NCI-H1105 treated with DMSO at 0.1 percent for 48 hours (cell line): Measurements from ENCODE around the gene GMIP.
"Not testable (repeated sequence)": the region's sequence is repeated elsewhere in the genome, so short reads cannot be mapped to it uniquely, and the experiment has no call there.

Experiments
- DNase-seq: peaks from one replicate; lab custom pipeline; 2025; lab: John Stamatoyannopoulos, UW

Gene GMIP

GRCh38 chr19:19634516-19635312 lies 8.7 kb downstream of the GMIP start:
- DNase-seq = no peak

DNA sequence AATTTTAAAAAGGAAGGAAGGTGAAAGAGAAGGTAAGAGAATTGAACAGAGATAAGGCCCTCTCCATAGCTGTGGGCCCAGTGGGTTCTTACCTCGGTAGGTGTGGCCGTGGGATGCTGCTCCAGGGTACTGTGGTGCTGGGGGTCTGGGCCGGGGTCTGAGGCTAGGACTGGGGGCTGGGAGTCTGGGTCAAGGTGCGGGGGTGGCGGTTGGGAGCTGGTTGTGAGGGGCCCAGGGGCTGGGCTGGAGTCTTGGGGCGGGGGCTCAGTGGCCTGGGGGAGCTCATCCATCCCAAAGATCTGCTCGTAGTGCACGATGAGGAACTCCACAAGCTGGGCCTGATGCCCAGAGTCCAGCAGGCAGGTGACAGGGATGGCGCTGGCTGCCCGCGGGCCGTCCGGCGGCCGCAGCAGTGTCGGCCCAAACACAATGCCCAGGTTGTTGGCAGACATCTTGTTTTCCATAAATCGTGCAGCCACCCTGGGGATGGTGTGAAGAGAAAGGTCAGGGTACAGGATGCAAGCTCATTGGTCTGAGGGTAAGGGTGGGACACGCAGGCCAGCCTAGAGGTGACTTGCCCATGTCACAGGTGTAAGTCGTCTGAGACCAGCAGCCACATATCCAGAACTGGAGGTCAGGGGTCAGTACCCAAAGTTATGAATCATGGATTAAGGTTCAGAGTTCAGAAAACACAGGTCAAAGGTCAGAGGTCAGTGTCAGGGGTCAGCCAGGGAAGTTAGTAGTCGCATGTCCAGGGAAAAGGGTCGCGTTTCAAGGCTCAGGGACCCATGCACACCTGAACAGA lies 9.5 kb downstream of the GMIP start:
- no peak for DNase-seq

DNA sequence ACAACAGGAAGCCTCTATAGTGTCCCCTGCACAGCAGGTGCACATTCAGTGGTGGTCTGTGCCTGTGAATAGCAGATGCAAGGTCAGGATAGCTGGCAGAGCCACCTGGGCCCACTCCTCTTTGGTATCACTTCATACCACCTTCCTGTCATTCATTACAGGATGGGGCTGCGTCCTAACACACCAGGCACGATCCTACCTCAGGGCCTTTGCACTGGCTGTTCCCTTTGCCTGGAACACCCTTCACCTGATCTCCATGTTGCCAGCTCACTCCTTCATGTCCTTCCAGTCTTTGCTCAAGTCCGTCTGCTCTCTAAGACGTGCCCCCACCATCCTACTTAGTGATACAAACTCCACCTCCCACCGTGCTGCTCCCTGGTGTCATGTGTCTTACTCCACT lies 10.8 kb downstream of the GMIP start:
- DNase-seq = no peak

DNA sequence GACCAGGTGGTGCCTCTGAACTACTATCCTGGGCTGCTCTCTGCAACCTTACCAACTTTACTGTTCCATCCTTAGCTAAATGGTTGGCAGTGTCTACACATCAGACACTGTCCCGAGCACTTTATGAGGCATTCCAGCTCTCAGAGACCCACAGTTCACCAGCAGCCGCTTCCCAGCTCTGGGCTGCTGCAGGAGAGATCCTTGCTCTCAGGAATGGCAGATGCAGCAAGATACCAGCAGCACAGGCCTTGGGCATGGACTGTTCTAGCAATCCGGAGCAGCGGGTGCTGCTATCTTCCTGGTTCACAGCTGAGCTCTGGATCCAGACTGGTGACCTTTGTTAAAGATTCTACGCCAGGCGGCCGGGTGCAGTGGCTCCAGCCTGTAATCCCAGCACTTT lies 12.1 kb downstream of the GMIP start:
- DNase-seq = no peak

- DNase-seq = no peak
Observed at GRCh38 chr19:19630426-19630825, 13.0 kb downstream of the GMIP start.

GRCh38 chr19:19630062-19630414 lies 13.4 kb downstream of the GMIP start:
- DNase-seq = no peak

DNA sequence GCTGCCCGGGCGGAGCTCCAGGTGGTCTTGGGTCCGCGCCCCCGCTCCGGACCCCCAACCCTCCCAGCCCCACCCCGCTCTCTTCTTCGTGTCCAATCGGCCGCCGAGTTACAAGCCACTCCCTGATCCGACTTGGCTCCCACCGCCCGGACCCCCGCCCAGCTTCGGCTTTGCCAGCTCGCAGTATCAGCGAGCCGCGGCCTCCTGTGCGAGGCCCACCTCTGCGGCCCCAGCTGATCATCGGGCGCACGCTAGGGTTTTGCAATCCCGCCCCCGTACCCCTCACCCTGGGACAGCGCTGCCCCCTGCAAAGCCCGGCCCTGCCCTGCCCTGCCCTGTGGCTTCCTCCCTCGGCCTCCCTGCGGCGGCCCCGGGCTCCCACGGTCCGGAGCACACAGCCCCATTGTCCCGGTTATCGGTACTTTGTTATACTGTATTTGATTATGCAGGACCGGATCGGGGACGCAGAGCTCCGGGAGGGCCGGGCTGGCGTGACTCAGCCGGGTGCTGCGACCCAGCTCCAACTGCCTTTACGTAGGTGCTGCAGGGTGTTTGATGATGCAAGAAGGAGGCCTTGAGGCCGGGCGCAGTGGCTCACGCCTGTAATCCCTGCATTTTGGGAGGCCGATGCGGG lies 14.8 kb downstream of the GMIP start:
- peak; percentile 84 for DNase-seq

- peak; percentile 81 for DNase-seq
Observed at GRCh38 chr19:19627621-19628500, 15.6 kb downstream of the GMIP start, which contains the start of gene LPAR2. TSS of gene LPAR2 (minus strand) at chr19:19628220. CDS start at chr19:19627275, 945 bp downstream.

DNA sequence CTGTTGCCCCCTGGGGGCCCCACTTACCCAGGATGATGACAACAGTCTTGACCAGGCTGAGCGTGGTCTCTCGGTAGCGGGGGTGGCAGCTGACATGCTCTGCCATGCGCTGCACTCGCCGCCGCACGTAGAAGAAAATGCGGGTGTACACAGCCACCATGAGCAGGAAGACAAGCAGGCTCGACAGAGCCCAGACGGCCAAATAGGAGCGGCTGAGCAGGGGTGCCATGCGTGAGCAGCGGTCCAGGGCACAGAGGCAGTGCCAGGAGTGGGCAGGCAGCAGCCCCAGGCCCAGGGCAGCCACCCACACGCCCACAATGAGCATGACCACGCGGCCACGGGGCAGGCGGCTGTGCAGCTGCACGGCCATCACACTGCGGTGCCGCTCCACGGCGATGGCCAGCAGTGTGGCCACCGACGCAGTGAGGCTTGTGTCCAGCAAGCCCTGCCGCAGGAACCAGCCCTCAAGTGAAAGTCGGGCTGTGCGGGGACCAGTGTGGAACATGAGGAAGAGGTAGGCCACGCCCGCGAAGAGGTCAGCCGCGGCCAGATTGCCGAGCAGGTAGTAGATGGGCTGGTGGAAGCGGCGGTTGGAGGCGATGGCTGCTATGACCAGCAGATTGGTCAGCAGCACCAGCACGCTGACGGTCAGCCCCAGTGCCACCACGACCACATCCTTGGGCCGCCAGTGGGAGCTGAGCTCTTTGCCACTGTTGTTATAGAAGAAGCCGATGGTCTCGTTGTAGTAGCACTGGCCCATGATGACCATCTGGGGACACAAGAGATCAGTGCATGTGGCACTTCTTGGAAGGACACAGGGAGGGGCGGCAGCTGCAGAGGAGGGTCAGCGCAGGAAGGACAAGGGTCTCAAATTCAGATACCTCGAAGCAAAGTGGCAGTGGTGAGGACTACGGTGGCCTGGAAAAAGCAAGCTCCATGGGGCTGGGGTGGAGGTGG lies 16.7 kb downstream of the GMIP start:
- no peak for DNase-seq

DNA sequence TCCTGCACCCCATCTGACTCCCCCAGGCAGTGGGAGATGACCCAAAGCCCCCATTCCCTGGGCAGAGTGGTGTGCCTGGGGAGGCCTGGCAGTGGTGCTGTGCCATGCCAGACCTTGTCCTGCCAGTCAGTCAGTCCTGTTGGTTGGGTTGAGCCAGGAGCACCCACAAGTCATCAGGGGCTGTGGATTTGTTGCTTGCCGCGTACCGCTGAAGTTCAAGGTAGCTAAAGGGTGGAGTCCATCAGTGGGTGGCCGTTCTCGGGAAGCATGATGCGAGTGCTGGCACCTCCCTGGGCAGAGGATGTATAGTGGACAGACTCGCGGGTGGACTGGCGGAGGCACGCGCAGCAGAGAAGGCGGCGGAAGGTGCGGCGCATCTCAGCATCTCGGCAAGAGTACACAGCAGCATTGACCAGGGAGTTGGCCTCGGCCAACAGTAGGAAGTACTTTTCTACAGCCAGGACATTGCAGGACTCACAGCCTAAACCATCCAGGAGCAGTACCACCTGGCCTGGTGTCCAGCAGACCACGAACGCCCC lies 19.4 kb downstream of the GMIP start:
- DNase-seq = no peak

DNA sequence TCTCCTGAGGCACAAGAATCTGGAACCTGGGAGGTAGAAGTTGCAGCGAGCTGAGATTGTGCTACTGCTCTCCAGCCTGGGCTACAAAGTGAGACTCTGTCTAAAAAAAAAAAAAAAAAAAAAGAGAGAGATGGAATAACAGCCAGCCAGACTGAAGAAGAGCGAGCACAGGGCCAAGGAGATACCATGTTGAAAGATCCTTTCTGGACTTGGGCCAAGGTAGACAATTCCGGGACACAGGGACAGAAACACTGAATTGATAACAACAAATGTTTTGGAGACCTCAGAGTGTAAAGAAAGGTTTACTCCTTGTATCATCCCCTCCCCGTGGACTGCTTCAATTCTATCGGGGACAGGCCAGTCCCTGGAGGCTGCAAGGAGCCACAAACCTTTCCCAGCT lies 20.1 kb downstream of the GMIP start:
- no peak for DNase-seq

GRCh38 chr19:19619849-19620210 lies 23.6 kb downstream of the GMIP start:
- DNase-seq = no peak

- DNase-seq = no peak
Observed at GRCh38 chr19:19619181-19619848, 24.1 kb downstream of the GMIP start.

DNA sequence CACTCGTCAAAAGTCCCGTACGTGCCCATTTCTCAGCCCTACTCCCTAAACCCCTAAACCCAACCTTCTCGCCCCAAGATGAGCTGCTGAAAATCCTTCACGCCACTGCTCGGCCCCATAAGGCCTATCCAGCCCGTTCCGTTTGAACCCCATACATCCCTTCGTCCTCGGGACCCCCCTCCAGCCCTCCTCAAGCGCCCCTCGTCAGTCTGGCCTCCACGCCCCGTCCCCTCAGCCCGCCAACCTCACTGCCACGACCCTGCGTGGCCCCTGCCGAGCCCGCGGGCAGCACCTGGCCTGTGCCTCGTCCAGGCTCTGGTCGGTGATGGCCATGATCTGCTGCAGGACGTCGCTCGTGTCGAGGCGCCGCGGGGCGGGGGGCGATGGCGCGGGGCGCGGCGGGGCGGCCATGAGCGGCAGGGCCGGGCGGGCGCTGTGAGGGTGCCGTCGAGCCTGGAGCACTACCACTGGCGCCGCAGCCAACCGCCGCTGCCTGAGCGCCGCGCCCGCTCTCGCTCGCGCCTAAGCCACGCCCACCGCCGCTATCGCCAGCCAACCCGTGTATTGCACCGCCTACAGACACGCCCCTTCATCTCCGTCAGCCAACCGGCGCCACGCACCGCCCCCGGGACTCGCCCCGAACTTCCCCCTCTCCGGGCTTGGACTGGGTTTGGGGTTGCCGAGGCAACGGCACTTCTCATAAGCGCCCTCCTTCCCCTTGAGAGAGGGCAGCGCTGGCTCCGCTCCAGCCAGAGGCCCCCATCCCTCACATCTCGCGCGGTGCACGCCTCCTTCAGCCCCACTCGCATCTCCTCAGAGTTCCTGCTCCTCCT lies 25.0 kb downstream of the GMIP start, which contains the start of gene PBX4:
TSS of gene PBX4 (minus strand) at position 469 of the 833 bp plus-strand sequence. CDS start at position 411, 58 bp downstream.
- peak; percentile 98 for DNase-seq

DNA sequence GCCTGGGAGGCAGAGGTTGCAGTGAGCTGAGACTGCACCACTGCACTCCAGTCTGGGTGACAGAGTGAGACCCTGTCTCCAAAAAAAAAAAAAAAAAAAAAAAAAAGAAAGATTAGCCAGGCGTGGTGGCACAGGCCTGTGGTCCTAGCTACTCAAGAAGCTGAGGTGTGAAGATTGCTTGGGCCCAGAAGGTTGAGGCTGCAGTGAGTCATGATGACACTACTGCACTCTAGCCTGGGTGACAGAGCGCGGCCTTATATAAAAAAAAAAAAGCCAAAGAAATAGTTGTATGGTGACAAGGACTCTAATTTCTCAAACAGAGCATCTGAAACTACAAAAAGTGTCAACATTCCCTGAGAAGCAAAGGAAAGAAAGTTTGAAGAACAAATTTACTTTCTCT lies 28.4 kb downstream of the GMIP start:
- no peak for DNase-seq

GRCh38 chr19:19613506-19613905 lies 30.0 kb downstream of the GMIP start:
- DNase-seq = no peak

DNA sequence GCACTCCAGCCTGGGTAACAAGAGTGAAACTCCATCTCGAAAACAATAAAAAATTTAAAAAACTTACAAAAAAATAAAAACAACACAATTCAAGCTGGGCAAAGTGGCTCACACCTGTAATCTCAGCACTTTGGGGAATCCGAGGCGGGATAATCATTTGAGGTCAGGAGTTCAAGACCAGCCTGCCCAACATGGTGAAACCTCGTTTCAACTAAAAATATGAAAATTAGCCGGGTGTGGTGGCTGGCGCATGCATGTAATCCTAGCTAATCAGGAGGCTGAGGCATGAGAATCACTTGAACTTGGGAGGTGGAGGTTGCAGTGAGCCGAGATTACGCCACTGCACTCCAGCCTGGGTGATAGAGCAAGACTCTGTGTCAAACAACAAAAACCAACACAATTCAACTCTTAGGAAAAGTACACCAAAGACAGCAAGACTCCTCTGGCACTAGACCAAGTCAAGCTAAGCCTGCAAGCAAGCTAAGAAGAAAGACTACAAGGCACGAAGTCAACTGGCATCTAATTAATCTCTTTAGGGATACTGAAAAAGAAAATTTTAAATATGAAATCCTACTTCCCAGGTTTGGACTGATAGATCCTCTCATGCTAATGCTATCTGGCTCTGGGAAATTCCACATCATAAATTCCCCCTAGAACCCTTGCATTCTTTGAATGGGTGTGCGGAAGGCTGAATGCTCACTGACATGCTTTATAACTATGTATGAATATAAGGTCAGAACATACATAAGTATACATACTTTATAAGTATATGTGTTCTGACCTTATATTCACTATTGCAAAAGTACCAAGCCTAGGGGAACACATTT lies 32.9 kb downstream of the GMIP start:
- DNase-seq = no peak

DNA sequence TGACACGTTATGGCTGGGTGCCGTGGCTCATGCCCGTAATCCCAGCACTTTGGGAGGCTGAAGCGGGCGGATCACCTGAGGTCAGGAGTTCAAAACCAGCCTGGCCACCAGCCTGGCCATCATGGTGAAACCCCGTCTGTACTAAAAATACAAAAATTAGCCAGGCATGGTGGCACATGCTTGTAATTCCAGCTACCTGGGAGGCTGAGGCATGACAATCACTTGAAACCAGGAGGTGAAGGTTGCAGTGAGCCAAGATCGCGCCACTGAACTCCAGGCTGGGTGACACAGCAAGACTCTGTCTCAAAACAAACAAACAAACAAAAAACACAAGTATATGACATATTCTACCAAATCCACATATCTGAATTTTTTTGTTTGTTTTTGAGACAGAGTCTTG lies 36.8 kb downstream of the GMIP start:
- not testable (repeated sequence) for DNase-seq
